SK-N-SH treated with all-trans-retinoic acid at 6 μM for 48 hours (cell line): ENCODE results near the gene AGTPBP1.

Source experiments
- ATAC-seq: fragments of 200-7000 bp; cut with Tn5 transposase; 3 replicates; pipeline ENCODE4 v1.9.1; 2020; ENCODE audit warnings: mild to moderate bottlenecking, moderate library complexity
- BACH2 ChIP-seq: fragments of 250-450 bp; sonication (Bioruptor Pico); IDR thresholded peaks from 2 replicates; pipeline ENCODE4 v1.9.0; 2021; ENCODE audit warnings: mild to moderate bottlenecking, borderline replicate concordance
- CSDC2 ChIP-seq: fragments of 250-450 bp; sonication (Bioruptor Pico); IDR thresholded peaks from 2 replicates; pipeline ENCODE4 v1.5.0; 2020; ENCODE audit warnings: mild to moderate bottlenecking, moderate library complexity
- ESRRG ChIP-seq: fragments of 250-450 bp; sonication (Bioruptor Pico); IDR thresholded peaks from 2 replicates; pipeline ENCODE4 v1.6.1; 2021; ENCODE audit warnings: mild to moderate bottlenecking
- ISL1 ChIP-seq: fragments of 250-450 bp; sonication (Bioruptor Pico); IDR thresholded peaks from 2 replicates; pipeline ENCODE4 v2.1.2; 2022; ENCODE audit warnings: mild to moderate bottlenecking, moderate library complexity
- OSR1 ChIP-seq: fragments of 250-450 bp; sonication (Bioruptor Pico); IDR thresholded peaks from 2 replicates; pipeline ENCODE4 v1.8.0; 2022; ENCODE audit warnings: moderate library complexity, mild to moderate bottlenecking, inconsistent platforms
- PATZ1 ChIP-seq: fragments of 250-450 bp; sonication (Bioruptor Pico); IDR thresholded peaks from 2 replicates; pipeline ENCODE4 v1.8.0; 2020; ENCODE audit warnings: mild to moderate bottlenecking, moderate library complexity, borderline replicate concordance
- RARB ChIP-seq: fragments of 250-450 bp; sonication (Bioruptor Pico); IDR thresholded peaks from 2 replicates; pipeline ENCODE4 v1.8.0; 2021; ENCODE audit warnings: mild to moderate bottlenecking, moderate library complexity
- SNAI2 ChIP-seq: fragments of 250-450 bp; sonication (Bioruptor Pico); IDR thresholded peaks from 2 replicates; pipeline ENCODE4 v1.5.0; 2020; ENCODE audit warnings: mild to moderate bottlenecking, moderate library complexity
- TCF4 ChIP-seq: fragments of 250-450 bp; sonication (Bioruptor Pico); IDR thresholded peaks from 2 replicates; pipeline ENCODE4 v1.8.0; 2021; ENCODE audit warnings: mild to moderate bottlenecking, moderate library complexity, borderline replicate concordance
- TOX ChIP-seq: fragments of 250-450 bp; sonication (Bioruptor Pico); IDR thresholded peaks from 2 replicates; pipeline ENCODE4 v1.8.0; 2021; ENCODE audit warnings: mild to moderate bottlenecking, moderate library complexity, borderline replicate concordance
- ZFP3 ChIP-seq: fragments of 250-450 bp; sonication (Bioruptor Pico); IDR thresholded peaks from 2 replicates; pipeline ENCODE4 v1.5.0; 2020; ENCODE audit warnings: mild to moderate bottlenecking, moderate library complexity
- ZFP30 ChIP-seq: fragments of 450-650 bp; formaldehyde crosslinking; IDR thresholded peaks from 2 replicates; pipeline ENCODE4 v1.5.0; 2022; ENCODE audit warnings: mild to moderate bottlenecking, moderate library complexity
- ZNF565 ChIP-seq: fragments of 450-650 bp; formaldehyde crosslinking; conservative IDR thresholded peaks from 2 replicates; pipeline ENCODE4 v1.5.0; 2020; ENCODE audit warnings: low read depth, mild to moderate bottlenecking, moderate library complexity
- ZNF70 ChIP-seq: fragments of 450-650 bp; formaldehyde crosslinking; IDR thresholded peaks from 2 replicates; pipeline ENCODE4 v1.5.0; 2020; ENCODE audit warnings: mild to moderate bottlenecking, moderate library complexity
- ZNF8 ChIP-seq: fragments of 450-650 bp; formaldehyde crosslinking; IDR thresholded peaks from 2 replicates; pipeline ENCODE4 v1.5.0; 2020; ENCODE audit warnings: mild to moderate bottlenecking, moderate library complexity
- TF ChIP-seq, protein P1 (sequence below): fragments of 250-450 bp; sonication (Bioruptor Pico); IDR thresholded peaks from 2 replicates; pipeline ENCODE4 v1.5.0; 2020; ENCODE audit warnings: mild to moderate bottlenecking, moderate library complexity
- TF ChIP-seq, protein P2 (sequence below): fragments of 250-450 bp; sonication (Bioruptor Pico); IDR thresholded peaks from 2 replicates; pipeline ENCODE4 v1.5.1; 2021; ENCODE audit warnings: mild to moderate bottlenecking, moderate library complexity

AGTPBP1 gene

DNA sequence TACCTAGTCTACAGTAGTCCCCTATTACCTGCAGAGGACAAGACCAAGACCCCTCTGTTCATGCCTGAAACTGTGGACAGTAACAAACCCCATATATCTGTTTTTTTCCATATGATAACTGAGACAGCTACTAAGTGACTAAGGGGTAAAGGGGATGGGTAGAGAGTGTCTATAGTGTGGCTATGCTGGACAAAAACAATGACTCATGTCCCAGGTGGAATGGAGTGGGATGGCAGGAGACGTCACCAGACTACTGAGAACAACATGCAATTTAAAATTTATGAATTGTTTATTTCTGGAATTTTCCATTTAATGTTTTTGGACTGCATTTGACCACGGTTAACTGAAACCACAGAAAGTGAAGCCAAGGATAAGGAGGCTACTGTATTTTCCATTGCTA, 171.8 kb downstream of the AGTPBP1 start:
- TF ChIP-seq ISL1 (CRISPR knock-in tag), result no peak
- TF ChIP-seq, all 23 proteins: peak for 0
- ATAC-seq, result peak; percentile 60; the same call in 2 of the 3 replicates

GRCh38 chr9:85559526-85559925, 182.2 kb downstream of the AGTPBP1 start:
- no peak for TF ChIP-seq TCF4
- TF ChIP-seq, protein P1, sequence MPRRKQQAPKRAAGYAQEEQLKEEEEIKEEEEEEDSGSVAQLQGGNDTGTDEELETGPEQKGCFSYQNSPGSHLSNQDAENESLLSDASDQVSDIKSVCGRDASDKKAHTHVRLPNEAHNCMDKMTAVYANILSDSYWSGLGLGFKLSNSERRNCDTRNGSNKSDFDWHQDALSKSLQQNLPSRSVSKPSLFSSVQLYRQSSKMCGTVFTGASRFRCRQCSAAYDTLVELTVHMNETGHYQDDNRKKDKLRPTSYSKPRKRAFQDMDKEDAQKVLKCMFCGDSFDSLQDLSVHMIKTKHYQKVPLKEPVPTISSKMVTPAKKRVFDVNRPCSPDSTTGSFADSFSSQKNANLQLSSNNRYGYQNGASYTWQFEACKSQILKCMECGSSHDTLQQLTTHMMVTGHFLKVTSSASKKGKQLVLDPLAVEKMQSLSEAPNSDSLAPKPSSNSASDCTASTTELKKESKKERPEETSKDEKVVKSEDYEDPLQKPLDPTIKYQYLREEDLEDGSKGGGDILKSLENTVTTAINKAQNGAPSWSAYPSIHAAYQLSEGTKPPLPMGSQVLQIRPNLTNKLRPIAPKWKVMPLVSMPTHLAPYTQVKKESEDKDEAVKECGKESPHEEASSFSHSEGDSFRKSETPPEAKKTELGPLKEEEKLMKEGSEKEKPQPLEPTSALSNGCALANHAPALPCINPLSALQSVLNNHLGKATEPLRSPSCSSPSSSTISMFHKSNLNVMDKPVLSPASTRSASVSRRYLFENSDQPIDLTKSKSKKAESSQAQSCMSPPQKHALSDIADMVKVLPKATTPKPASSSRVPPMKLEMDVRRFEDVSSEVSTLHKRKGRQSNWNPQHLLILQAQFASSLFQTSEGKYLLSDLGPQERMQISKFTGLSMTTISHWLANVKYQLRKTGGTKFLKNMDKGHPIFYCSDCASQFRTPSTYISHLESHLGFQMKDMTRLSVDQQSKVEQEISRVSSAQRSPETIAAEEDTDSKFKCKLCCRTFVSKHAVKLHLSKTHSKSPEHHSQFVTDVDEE (CRISPR knock-in tag), result no peak
- no peak for ATAC-seq

GRCh38 chr9:85554349-85554748, 187.4 kb downstream of the AGTPBP1 start:
- no peak for ATAC-seq
- TF ChIP-seq CSDC2 (no peak), BACH2 (no peak), ZFP30 (CRISPR knock-in tag) (no peak), OSR1 (CRISPR knock-in tag) (no peak), ESRRG (no peak), TCF4 (no peak), RARB (CRISPR knock-in tag) (no peak), PATZ1 (CRISPR knock-in tag) (no peak), TOX (CRISPR knock-in tag) (no peak), ZNF8 (no peak), ZNF70 (CRISPR knock-in tag) (no peak), ZFP3 (no peak), ISL1 (CRISPR knock-in tag) (no peak)
- TF ChIP-seq, protein P1 (CRISPR knock-in tag), result no peak
- TF ChIP-seq, protein P2, sequence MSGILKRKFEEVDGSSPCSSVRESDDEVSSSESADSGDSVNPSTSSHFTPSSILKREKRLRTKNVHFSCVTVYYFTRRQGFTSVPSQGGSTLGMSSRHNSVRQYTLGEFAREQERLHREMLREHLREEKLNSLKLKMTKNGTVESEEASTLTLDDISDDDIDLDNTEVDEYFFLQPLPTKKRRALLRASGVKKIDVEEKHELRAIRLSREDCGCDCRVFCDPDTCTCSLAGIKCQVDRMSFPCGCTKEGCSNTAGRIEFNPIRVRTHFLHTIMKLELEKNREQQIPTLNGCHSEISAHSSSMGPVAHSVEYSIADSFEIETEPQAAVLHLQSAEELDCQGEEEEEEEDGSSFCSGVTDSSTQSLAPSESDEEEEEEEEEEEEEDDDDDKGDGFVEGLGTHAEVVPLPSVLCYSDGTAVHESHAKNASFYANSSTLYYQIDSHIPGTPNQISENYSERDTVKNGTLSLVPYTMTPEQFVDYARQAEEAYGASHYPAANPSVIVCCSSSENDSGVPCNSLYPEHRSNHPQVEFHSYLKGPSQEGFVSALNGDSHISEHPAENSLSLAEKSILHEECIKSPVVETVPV (CRISPR knock-in tag), result no peak

DNA sequence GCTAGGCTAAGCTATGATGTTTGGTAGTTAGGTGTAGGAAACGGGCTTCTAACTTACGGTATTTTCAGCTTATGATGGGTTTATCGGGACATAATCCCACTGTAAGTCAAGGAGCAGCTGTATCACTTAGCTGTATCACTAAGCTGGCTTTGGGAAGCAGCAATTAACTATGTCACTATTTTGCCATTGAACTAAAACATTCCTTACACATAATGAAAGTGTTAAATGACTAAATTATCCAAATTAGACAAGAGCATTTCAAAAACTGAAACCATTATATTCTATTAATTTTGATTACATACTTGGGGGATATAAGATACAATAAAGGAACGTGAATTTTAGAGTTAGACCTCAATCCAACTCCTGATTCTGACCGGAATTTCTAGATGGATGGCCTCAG, 188.3 kb downstream of the AGTPBP1 start:
- no peak for ATAC-seq
- TF ChIP-seq OSR1 (CRISPR knock-in tag) (no peak), ZFP3 (no peak)

- no peak for TF ChIP-seq SNAI2 (CRISPR knock-in tag)
- ATAC-seq, result no peak
Measured at GRCh38 chr9:85547599-85547998, 194.2 kb downstream of the AGTPBP1 start.

DNA sequence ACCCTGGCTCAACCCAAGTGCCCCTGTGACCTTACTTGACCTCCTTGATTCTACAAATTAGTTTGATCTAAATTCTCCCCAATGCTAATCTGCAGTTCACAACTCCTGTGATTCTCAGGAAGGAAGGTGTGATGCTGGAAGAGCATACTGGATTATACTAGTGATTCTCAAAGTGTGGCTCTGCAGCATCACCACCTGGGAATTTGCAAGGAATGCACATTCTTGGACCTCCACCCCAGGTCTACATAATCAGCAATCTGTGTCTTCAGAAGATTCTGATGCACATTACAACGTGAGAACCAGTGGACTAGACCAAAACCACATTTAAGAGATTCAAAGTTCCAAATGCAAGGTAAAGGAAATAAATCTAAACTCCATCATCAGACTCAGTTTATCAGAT, 198.6 kb downstream of the AGTPBP1 start:
- no peak for ATAC-seq
- TF ChIP-seq, protein P1 (CRISPR knock-in tag), result no peak
- TF ChIP-seq ZNF565, result no peak
- no peak for TF ChIP-seq RARB (CRISPR knock-in tag)
- TF ChIP-seq PATZ1 (CRISPR knock-in tag), result no peak
- TF ChIP-seq TOX (CRISPR knock-in tag), result no peak
- no peak for TF ChIP-seq BACH2
- no peak for TF ChIP-seq ZFP3
- TF ChIP-seq SNAI2 (CRISPR knock-in tag), result no peak
- TF ChIP-seq ZNF70 (CRISPR knock-in tag), result no peak
